Transverse colon (tissue), 4 donors: ENCODE results near the gene CLECL1. TPM values are rescaled to one million over a fixed set of nuclear protein-coding genes. Genes with fewer than 3 reads are reported as not detected.

Source experiments
- DNase-seq: peaks from one replicate; pipeline ENCODE4 v3.0.0-alpha.2; 2019
- H3K27ac ChIP-seq, 4 donors: fragments of 200-600 bp; sonication (generic); 2 replicates each; pipeline ENCODE4 v1.5.1; 2016 to 2018; ENCODE audit warnings: inconsistent platforms in 4 of 4
- H3K27me3 ChIP-seq: fragments of 200-600 bp; sonication (generic); 2 replicates; pipeline ENCODE4 v1.5.1; 2017; ENCODE audit warnings: inconsistent platforms
- H3K36me3 ChIP-seq, 4 donors: fragments of 200-600 bp; sonication (generic); 2 replicates each; pipeline ENCODE4 v1.5.1; 2017 to 2019; ENCODE audit warnings: inconsistent platforms in 4 of 4
- H3K4me1 ChIP-seq, 4 donors: fragments of 200-600 bp; sonication (generic); 2 replicates each; pipeline ENCODE4 v1.5.1; 2017 to 2020; ENCODE audit warnings: inconsistent platforms in 4 of 4
- H3K4me3 ChIP-seq, 4 donors: fragments of 200-600 bp; sonication (generic); 1 replicate in 1 of 4; 2 replicates in 3 of 4; pipeline versions ENCODE4 v1.5.1 to v1.6.1; 2017 to 2019; ENCODE audit warnings: inconsistent platforms in 4 of 4
- H3K9me3 ChIP-seq, 2 donors: fragments of 200-600 bp; sonication (generic); 2 replicates each; pipeline ENCODE4 v1.5.1; 2017 to 2019; ENCODE audit warnings: inconsistent platforms in 2 of 2
- EP300 ChIP-seq: sonication (generic); formaldehyde crosslinking; IDR thresholded peaks from one replicate; pipeline ENCODE4 v1.6.1; 2017; ENCODE audit warnings: antibody characterized with exemption, low read depth
- POLR2A ChIP-seq: fragments of 450-650 bp; IDR thresholded peaks from one replicate; pipeline ENCODE4 v1.6.1; 2016; ENCODE audit warnings: antibody characterized with exemption, mild to moderate bottlenecking, moderate library complexity
- POLR2AphosphoS5 ChIP-seq, 3 donors: sonication (generic); formaldehyde crosslinking; IDR thresholded peaks; one replicate each; pipeline ENCODE4 v1.6.1; 2016; ENCODE audit warnings: antibody characterized with exemption in 3 of 3
- WGBS, 2 donors: methylation state at CpG; one replicate each; pipeline ENCODE4 v1.1.5; 2018; ENCODE audit warnings: low coverage in 1 of 2; 5-methylcytosine and 5-hydroxymethylcytosine counted together
- in situ Hi-C, 4 donors: fragments of 200-750 bp; cut with MboI; loops; one replicate each; pipeline versions ENCODE4 v1.15.0 to v1.15.1; 2017; ENCODE audit warnings: low sequenced_read_pairs in 3 of 4, low pct_ligation_motif_present in 1 of 4, low pct_unique_long_range_greater_than_20kb in 1 of 4
- intact Hi-C: fragments of 100-400 bp; cut with DNase I; formaldehyde crosslinking; loops from one replicate; pipeline ENCODE4 v1.15.1; 2023; ENCODE audit warnings: low total_unique reads
- total RNA-seq, 4 donors: library from RNA; depleted of rRNA; stranded (reverse); fragments of >200 nt; gene quantifications; one replicate each; pipeline ENCODE4 v1.1.0, GENCODE V29; 2016
- TF ChIP-seq, protein P1 (sequence below), 5 experiments: fragments of 200-600 bp in 3 of 5; fragments of 450-650 bp in 2 of 5; sonication (generic) in 3 of 5; IDR thresholded peaks; 1 replicate in 2 of 5; 2 replicates in 3 of 5; pipeline ENCODE4 v1.5.1; 2016 to 2017; ENCODE audit warnings: antibody characterized with exemption in 5 of 5, inconsistent platforms in 3 of 5, mild to moderate bottlenecking in 2 of 5, moderate library complexity in 1 of 5

CLECL1 gene
- total RNA-seq, 4 donors from 2014 or later: 2.7 TPM; not detected in 3

DNA sequence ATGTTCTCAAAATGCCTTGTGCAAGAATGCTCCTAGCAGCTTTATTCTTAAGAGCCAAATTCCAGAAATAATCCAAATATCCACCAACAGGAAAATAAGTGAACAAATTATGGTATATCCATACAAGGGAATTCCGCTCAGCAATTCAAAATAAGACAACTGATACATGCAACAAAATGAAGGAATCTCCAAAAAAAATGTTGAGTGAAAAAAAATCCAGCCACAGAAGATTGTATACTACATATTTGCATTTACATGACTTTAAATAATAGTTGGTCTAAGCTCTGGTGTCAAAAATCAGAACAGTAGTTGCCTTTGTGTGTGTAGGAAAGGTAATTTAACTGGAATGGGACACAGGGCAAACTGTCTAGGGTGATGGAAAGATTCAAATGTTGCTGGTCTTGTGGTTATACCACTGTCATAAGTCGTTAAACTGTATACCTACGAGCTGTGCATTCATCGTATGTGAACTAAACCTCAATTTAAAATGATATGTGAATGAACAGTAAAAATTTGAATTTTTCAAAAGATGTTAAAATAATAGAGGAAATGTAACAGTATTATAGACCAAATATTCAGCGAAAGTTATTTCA, 24.6 kb upstream of the CLECL1 start:
- Histone ChIP-seq H3K27me3 (no peaks in the 10 kb centered on the region), H3K4me1 (peaks cover 0 to 4% (median 0%) of the 10 kb centered on the region in 4 donors), H3K27ac (peak overlapping the region in 1 of 4 donors; percentile 72), H3K36me3 (no peaks in the 10 kb centered on the region), H3K4me3 (peak overlapping the region in 1 of 4 donors; percentile 41), H3K9me3 (no peaks in the 10 kb centered on the region)
- WGBS, 2 donors: 62 to 72% methylated on average over 5 of the region's 5 CpGs
- TF ChIP-seq, protein P1, sequence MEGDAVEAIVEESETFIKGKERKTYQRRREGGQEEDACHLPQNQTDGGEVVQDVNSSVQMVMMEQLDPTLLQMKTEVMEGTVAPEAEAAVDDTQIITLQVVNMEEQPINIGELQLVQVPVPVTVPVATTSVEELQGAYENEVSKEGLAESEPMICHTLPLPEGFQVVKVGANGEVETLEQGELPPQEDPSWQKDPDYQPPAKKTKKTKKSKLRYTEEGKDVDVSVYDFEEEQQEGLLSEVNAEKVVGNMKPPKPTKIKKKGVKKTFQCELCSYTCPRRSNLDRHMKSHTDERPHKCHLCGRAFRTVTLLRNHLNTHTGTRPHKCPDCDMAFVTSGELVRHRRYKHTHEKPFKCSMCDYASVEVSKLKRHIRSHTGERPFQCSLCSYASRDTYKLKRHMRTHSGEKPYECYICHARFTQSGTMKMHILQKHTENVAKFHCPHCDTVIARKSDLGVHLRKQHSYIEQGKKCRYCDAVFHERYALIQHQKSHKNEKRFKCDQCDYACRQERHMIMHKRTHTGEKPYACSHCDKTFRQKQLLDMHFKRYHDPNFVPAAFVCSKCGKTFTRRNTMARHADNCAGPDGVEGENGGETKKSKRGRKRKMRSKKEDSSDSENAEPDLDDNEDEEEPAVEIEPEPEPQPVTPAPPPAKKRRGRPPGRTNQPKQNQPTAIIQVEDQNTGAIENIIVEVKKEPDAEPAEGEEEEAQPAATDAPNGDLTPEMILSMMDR (IDR thresholded peaks at IDR 0.05): no peak
- TF ChIP-seq EP300: no peak
- no peak for TF ChIP-seq POLR2A
- TF ChIP-seq POLR2AphosphoS5 (IDR thresholded peaks at IDR 0.05): no peak
- intact Hi-C loops: no loop called here
- DNase-seq: no peak
- in situ Hi-C loops: no loop called here

DNA sequence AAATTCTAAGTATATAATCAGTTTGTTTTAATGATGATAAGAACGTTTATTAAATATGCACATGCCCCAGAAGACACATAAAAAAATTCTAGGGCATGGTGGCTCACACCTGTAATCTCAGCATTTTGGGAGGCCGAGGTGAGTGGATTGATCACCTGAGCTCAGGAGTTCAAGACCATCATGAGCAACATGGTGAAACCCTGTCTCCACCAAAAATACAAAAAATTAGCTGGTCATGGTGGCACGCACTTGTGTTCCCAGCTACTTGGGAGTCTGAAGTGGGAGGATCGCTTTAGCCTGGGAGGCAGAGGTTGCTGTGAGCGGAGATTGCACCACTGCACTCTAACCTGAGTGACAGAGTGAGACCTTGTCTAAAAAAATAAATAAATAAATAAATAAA, 23.8 kb upstream of the CLECL1 start:
- no peaks in the 10 kb centered on the region for H3K27me3 ChIP-seq
- peaks cover 0 to 4% (median 0%) of the 10 kb centered on the region in 4 donors for H3K4me1 ChIP-seq
- WGBS, 2 donors: 80 to 86% methylated on average over 3 to 5 of the region's 5 CpGs
- H3K27ac ChIP-seq: peak overlapping the region in 1 of 4 donors; percentile 34
- in situ Hi-C loops: no loop called here
- no peaks in the 10 kb centered on the region for H3K9me3 ChIP-seq
- no peak for DNase-seq
- no peaks in the 10 kb centered on the region for H3K36me3 ChIP-seq
- H3K4me3 ChIP-seq: no peak overlapping the region
- TF ChIP-seq, protein P1 (IDR thresholded peaks at IDR 0.05): no peak
- TF ChIP-seq EP300 (no peak), POLR2A (no peak), POLR2AphosphoS5 (IDR thresholded peaks at IDR 0.05) (no peak)
- intact Hi-C loops: no loop called here

DNA sequence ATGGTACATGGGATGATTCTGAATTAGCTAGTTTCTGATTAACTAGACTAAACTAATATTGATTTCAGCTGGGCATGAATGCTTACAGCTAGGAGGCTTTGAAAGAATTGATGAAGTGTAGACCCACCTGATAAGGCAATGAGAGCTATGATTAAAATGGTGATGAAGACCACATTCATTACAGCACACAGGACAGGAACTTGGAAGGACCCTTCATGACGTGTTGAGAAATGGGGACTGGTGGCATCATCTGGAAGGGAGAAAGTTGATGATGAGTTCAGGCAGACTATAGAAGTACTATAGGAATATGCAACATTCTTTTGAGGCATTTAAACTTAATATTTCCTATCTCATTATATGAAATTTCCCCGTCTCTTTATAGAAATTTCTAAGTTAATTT, 23.3 kb upstream of the CLECL1 start:
- no peaks in the 10 kb centered on the region for H3K36me3 ChIP-seq
- no peak overlapping the region for H3K27ac ChIP-seq
- no peak for TF ChIP-seq POLR2A
- TF ChIP-seq, protein P1 (IDR thresholded peaks at IDR 0.05): no peak
- no peak for TF ChIP-seq POLR2AphosphoS5 (IDR thresholded peaks at IDR 0.05)
- no peak for TF ChIP-seq EP300
- in situ Hi-C loops (no loop called here), intact Hi-C loops (no loop called here)
- 72 to 81% methylated on average over 2 of the region's 2 CpGs for WGBS, 2 donors
- no peak overlapping the region for H3K4me3 ChIP-seq
- H3K27me3 ChIP-seq: no peaks in the 10 kb centered on the region
- no peak for DNase-seq
- H3K9me3 ChIP-seq: no peaks in the 10 kb centered on the region
- H3K4me1 ChIP-seq: peaks cover 0 to 4% (median 0%) of the 10 kb centered on the region in 4 donors

DNA sequence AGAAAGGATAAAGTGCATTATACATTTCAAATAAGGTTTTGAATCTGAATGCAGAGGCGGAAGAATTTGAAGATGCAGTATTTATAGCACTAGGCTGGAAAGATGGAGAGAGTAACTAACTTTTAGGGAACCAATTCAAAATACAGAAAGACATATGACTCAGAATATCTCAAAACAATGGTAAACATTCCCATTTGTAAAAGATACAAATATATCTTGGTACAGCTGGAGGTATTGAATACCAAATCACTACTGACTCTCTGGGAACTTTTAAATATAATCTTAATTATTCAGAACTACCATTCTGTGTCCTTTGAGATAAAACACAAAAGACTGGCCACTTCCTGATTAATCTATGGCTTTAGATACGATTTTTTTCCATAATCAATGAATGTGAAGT, 22.7 kb upstream of the CLECL1 start:
- H3K36me3 ChIP-seq: no peaks in the 10 kb centered on the region
- 63 to 64% methylated on average over 2 of the region's 2 CpGs for WGBS, 2 donors
- no peaks in the 10 kb centered on the region for H3K9me3 ChIP-seq
- intact Hi-C loops: no loop called here
- H3K27ac ChIP-seq: no peak overlapping the region
- no peak for DNase-seq
- no peaks in the 10 kb centered on the region for H3K27me3 ChIP-seq
- H3K4me1 ChIP-seq: peaks cover 0 to 6% (median 0%) of the 10 kb centered on the region in 4 donors
- in situ Hi-C loops: no loop called here
- no peak overlapping the region for H3K4me3 ChIP-seq
- TF ChIP-seq POLR2AphosphoS5 (IDR thresholded peaks at IDR 0.05) (no peak), POLR2A (no peak), EP300 (no peak)
- TF ChIP-seq, protein P1 (IDR thresholded peaks at IDR 0.05): no peak
